K562 (cell line): ENCODE results near the gene GET4. TPM values are rescaled to one million over a fixed set of nuclear protein-coding genes. Genes with fewer than 3 reads are reported as not detected.

Experiments used
- ATAC-seq: fragments of 200-7000 bp; cut with Tn5 transposase; 3 replicates; pipeline ENCODE4 v1.9.1; 2020; ENCODE audit warnings: moderate library complexity
- BruUV-seq: library from RNA; stranded (reverse); fragments of 400-500 nt; replicated peaks from 2 replicates; lab custom pipeline; 2021; lab: Mats Ljungman, UMichigan
- CTCF ChIA-PET: fragments of 300-600 bp; formaldehyde crosslinking; extraction: SDS; loops from one replicate; lab custom pipeline; 2021; ENCODE audit warnings: low intra/inter-chr PET ratio; lab: Yijun Ruan, JAX
- POLR2A ChIA-PET: fragments of 300-600, 350-650 bp; sonication (Branson Sonifier 250); formaldehyde crosslinking; extraction: SDS; loops from one replicate; lab custom pipeline; 2021; ENCODE audit warnings: antibody characterized with exemption, inconsistent platforms; lab: Yijun Ruan, JAX
- DNase-seq, 4 experiments: peaks; one replicate each; pipeline versions ENCODE4 v3.0.0 to v3.0.0-alpha.2; 2011 to 2018; ENCODE audit warnings: low spot score in 3 of 4, mixed read lengths in 3 of 4; ENCODE audit errors: extremely low read depth in 1 of 4
- FAIRE-seq: peaks from 2 replicates; lab custom pipeline; 2011; peaks lifted over from hg19 to GRCh38; lab: Jason Lieb, UNC
- H2AFZ ChIP-seq: 2 replicates; pipeline ENCODE4 v1.6.0; 2011; ENCODE audit warnings: low read depth, low read length, control low read depth, inconsistent platforms
- H3K27ac ChIP-seq: fragments of 200-600 bp; 3 replicates; pipeline ENCODE4 v1.8.0; 2011; ENCODE audit warnings: low read depth, mild to moderate bottlenecking, control low read depth, inconsistent platforms, low read length, moderate library complexity, mixed read lengths; ENCODE audit errors: extremely low read depth
- H3K27me3 ChIP-seq, 2 experiments: fragments of 300-600 bp in 1 of 2; 2 replicates in 1 of 2; 3 replicates in 1 of 2; pipeline versions ENCODE4 v1.6.0 to v1.8.0; 2011; ENCODE audit warnings: inconsistent platforms in 2 of 2, low read length in 2 of 2, mild to moderate bottlenecking in 1 of 2, mixed read lengths in 1 of 2, moderate library complexity in 1 of 2; ENCODE audit not compliant: control insufficient read depth in 2 of 2, insufficient read depth in 2 of 2
- H3K36me3 ChIP-seq: fragments of 300-600 bp; 3 replicates; pipeline ENCODE4 v1.8.0; 2011; ENCODE audit warnings: mild to moderate bottlenecking, low read length, inconsistent platforms; ENCODE audit not compliant: control insufficient read depth, insufficient read depth
- H3K4me1 ChIP-seq, 2 experiments: fragments of 200-600 bp in 1 of 2; replicated peaks in 1 of 2; 2 replicates in 1 of 2; 3 replicates in 1 of 2; pipeline versions ENCODE4 v1.5.1 to v1.8.0; 2011; ENCODE audit warnings: inconsistent platforms in 2 of 2, low read length in 2 of 2, mild to moderate bottlenecking in 1 of 2, mixed read lengths in 1 of 2, moderate library complexity in 1 of 2; ENCODE audit not compliant: control insufficient read depth in 2 of 2, insufficient read depth in 2 of 2
- H3K4me2 ChIP-seq: 2 replicates; pipeline ENCODE4 v1.6.1; 2011; ENCODE audit warnings: low read length, control low read depth, inconsistent platforms, mixed read lengths; ENCODE audit not compliant: insufficient read depth
- H3K4me3 ChIP-seq: fragments of 200-600 bp; sonication (generic), shearing (Covaris generic); 2 replicates; pipeline ENCODE4 v1.5.1; 2016; ENCODE audit warnings: control low read depth, inconsistent platforms
- H3K79me2 ChIP-seq: fragments of 200-600 bp; 3 replicates; pipeline ENCODE4 v1.8.0; 2011; ENCODE audit warnings: low read length, inconsistent platforms; ENCODE audit not compliant: control insufficient read depth, insufficient read depth
- H3K9ac ChIP-seq, 2 experiments: 2 replicates each; pipeline versions ENCODE4 v1.6.0 to v1.6.1; 2011; ENCODE audit warnings: low read depth in 2 of 2, low read length in 2 of 2, control low read depth in 1 of 2, inconsistent platforms in 1 of 2, mild to moderate bottlenecking in 1 of 2, mixed read lengths in 1 of 2; ENCODE audit not compliant: insufficient read depth in 1 of 2
- H3K9me1 ChIP-seq: one replicate; pipeline ENCODE4 v1.6.0; 2011; ENCODE audit warnings: inconsistent platforms, mild to moderate bottlenecking, low read length, moderate library complexity; ENCODE audit not compliant: control insufficient read depth, insufficient read depth
- H3K9me3 ChIP-seq: replicated peaks from 2 replicates; pipeline ENCODE4 v1.5.1; 2011; ENCODE audit warnings: low read depth, low read length, inconsistent platforms; ENCODE audit not compliant: control insufficient read depth, insufficient read depth
- H4K20me1 ChIP-seq: replicated peaks from 2 replicates; pipeline ENCODE4 v1.6.1; 2011; ENCODE audit warnings: low read length, inconsistent platforms, mixed read lengths; ENCODE audit not compliant: control insufficient read depth, insufficient read depth
- BRD9 ChIP-seq: fragments of 450-650 bp; IDR thresholded peaks from 2 replicates; pipeline ENCODE4 v1.6.1; 2018; ENCODE audit warnings: low read depth; ENCODE audit not compliant: partially characterized antibody
- COPS2 ChIP-seq: fragments of 450-650 bp; conservative IDR thresholded peaks from 2 replicates; pipeline ENCODE4 v1.6.1; 2016; ENCODE audit warnings: mild to moderate bottlenecking, moderate library complexity
- HDAC6 ChIP-seq: IDR thresholded peaks from 2 replicates; pipeline ENCODE4 v1.6.1; 2012; ENCODE audit warnings: low read depth, mild to moderate bottlenecking, control low read depth, inconsistent platforms, low read length, moderate library complexity
- KAT8 ChIP-seq: fragments of 450-650 bp; IDR thresholded peaks from 2 replicates; pipeline ENCODE4 v1.6.1; 2016; ENCODE audit warnings: low read depth, mild to moderate bottlenecking
- ZNF224 ChIP-seq: sonication (generic); formaldehyde crosslinking; IDR thresholded peaks from 2 replicates; pipeline ENCODE4 v1.8.0; 2022; ENCODE audit warnings: mild to moderate bottlenecking, missing genetic modification reagents
- ZNF239 ChIP-seq: fragments of 250-450 bp; sonication (Bioruptor Pico); IDR thresholded peaks from 2 replicates; pipeline ENCODE4 v1.4.0; 2020; ENCODE audit warnings: mild to moderate bottlenecking
- ZNF57 ChIP-seq: fragments of 450-650 bp; formaldehyde crosslinking; IDR thresholded peaks from 2 replicates; pipeline ENCODE4 v1.4.0; 2020; ENCODE audit warnings: mild to moderate bottlenecking, moderate library complexity
- ZNF695 ChIP-seq: fragments of 450-650 bp; formaldehyde crosslinking; IDR thresholded peaks from 2 replicates; pipeline ENCODE4 v1.4.0; 2020; ENCODE audit warnings: mild to moderate bottlenecking, moderate library complexity
- WGBS: fragments of 100-300 bp; shearing (Covaris generic); methylation state at CpG from one replicate; pipeline ENCODE4 v1.1.6; 2016; ENCODE audit warnings: low coverage, mixed read lengths; ENCODE audit not compliant: insufficient coverage; ENCODE audit errors: missing lambda C conversion rate; 5-methylcytosine and 5-hydroxymethylcytosine counted together
- in situ Hi-C: fragments of 300-500 bp; cut with MboI; formaldehyde crosslinking; loops from 4 replicates; pipeline ENCODE4 v1.15.0; 2018; ENCODE audit warnings: inconsistent platforms, mixed read lengths
- intact Hi-C: fragments of 100-400 bp; cut with micrococcal nuclease; formaldehyde crosslinking; loops from 2 replicates; pipeline ENCODE4 v1.14.2; 2022
- polyA plus RNA-seq, 8 experiments: library from polyadenylated mRNA; depleted of rRNA in 4 of 8; stranded (reverse) in 5 of 8; unstranded in 3 of 8; fragments of >200 nt; fragmentation: Nextera tagmentation in 2 of 8; fragmentation: Illumina TruSeq in 1 of 8; extraction: Ambion mirVana in 2 of 8; extraction: Trizol in 1 of 8; gene quantifications; 2 replicates each; pipeline versions ENCODE4 v1.2.1 to v1.2.3, GENCODE V29; 2011 to 2014; ENCODE audit warnings: inconsistent platforms in 1 of 8, missing spikeins in 1 of 8
- total RNA-seq, 7 experiments: library from RNA; depleted of rRNA in 6 of 7; stranded (reverse); fragments of >200 nt in 6 of 7; fragmentation: Illumina TruSeq in 2 of 7; extraction: Trizol in 2 of 7; gene quantifications; 2 replicates each; pipeline versions ENCODE4 v1.2.1 to v1.2.3, GENCODE V29; 2011 to 2021; ENCODE audit warnings: low replicate concordance in 1 of 7
- TF ChIP-seq, protein P1 (sequence below): IDR thresholded peaks from 3 replicates; pipeline ENCODE4 v1.6.1; 2011; ENCODE audit warnings: borderline replicate concordance, mild to moderate bottlenecking, moderate library complexity; ENCODE audit not compliant: insufficient read length; ENCODE audit errors: extremely low read depth
- TF ChIP-seq, protein P2 (sequence below): fragments of 450-650 bp; IDR thresholded peaks from 2 replicates; pipeline ENCODE4 v1.6.1; 2016; ENCODE audit warnings: low read depth

GET4 gene
- total and polyA plus RNA-seq, 9 of the 15 experiments (the other 6 are each of a cell fraction or from before 2014, with no cell fraction given): 0.99 to 122 (median 40.4) TPM

DNA sequence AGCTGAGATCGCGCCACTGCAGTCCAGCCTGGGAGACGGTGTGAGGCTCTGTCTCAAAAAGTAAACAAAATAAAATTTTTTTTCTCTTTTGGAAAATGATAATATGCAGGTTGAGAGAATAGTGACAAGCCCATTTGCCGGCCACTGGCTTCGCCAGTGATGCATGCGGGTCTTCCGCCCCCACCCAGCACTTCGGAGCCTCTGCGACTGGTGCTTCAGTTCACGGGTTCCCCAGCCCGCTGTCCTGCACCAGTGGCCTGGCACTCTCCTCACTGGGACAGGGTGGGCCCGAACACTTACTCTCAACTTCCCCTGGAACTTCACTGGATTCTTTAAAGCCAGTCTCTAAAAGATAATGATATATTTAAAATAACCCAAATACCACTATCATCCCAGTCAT lies 41.3 kb upstream of the GET4 start:
- H3K36me3 ChIP-seq: peaks cover 53% of the 10 kb centered on the region; the same call in 2 of the 3 replicates
- no TSS peak for BruUV-seq
- 0 out of 4 replicates have a peak overlapping the region, but pooled peaks of 1 of the 2 experiments have one; percentile 57 for H3K9ac ChIP-seq
- H3K9me3 ChIP-seq: no peaks in the 10 kb centered on the region
- no peak overlapping the region for H3K4me2 ChIP-seq
- in situ Hi-C loops: no loop called here
- peaks cover 36% of the 10 kb centered on the region; the same call in 1 of the 2 replicates for H4K20me1 ChIP-seq
- H3K4me3 ChIP-seq: no peak overlapping the region
- no peak for ATAC-seq
- WGBS: 98% methylated on average over 12 of the region's 12 CpGs
- POLR2A ChIA-PET: no interaction called here
- FAIRE-seq: no peak
- H2AFZ ChIP-seq: no peak overlapping the region
- no peaks in the 10 kb centered on the region for H3K27me3 ChIP-seq
- no peak for DNase-seq
- H3K9me1 ChIP-seq: peaks cover 21% of the 10 kb centered on the region
- CTCF ChIA-PET: no interaction called here
- H3K4me1 ChIP-seq: peaks cover 22 to 42% of the 10 kb centered on the region in 2 experiments
- intact Hi-C loops: no loop called here
- H3K27ac ChIP-seq: no peak overlapping the region
- H3K79me2 ChIP-seq: peaks cover 79% of the 10 kb centered on the region
- TF ChIP-seq COPS2 (no peak), ZNF239 (CRISPR knock-in tag) (no peak), HDAC6 (no peak), BRD9 (no peak), ZNF57 (CRISPR knock-in tag) (no peak), ZNF695 (CRISPR knock-in tag) (no peak), KAT8 (no peak), ZNF224 (CRISPR knock-in tag) (no peak)
- TF ChIP-seq, protein P1, sequence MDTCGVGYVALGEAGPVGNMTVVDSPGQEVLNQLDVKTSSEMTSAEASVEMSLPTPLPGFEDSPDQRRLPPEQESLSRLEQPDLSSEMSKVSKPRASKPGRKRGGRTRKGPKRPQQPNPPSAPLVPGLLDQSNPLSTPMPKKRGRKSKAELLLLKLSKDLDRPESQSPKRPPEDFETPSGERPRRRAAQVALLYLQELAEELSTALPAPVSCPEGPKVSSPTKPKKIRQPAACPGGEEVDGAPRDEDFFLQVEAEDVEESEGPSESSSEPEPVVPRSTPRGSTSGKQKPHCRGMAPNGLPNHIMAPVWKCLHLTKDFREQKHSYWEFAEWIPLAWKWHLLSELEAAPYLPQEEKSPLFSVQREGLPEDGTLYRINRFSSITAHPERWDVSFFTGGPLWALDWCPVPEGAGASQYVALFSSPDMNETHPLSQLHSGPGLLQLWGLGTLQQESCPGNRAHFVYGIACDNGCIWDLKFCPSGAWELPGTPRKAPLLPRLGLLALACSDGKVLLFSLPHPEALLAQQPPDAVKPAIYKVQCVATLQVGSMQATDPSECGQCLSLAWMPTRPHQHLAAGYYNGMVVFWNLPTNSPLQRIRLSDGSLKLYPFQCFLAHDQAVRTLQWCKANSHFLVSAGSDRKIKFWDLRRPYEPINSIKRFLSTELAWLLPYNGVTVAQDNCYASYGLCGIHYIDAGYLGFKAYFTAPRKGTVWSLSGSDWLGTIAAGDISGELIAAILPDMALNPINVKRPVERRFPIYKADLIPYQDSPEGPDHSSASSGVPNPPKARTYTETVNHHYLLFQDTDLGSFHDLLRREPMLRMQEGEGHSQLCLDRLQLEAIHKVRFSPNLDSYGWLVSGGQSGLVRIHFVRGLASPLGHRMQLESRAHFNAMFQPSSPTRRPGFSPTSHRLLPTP: no peak
- TF ChIP-seq, protein P2, sequence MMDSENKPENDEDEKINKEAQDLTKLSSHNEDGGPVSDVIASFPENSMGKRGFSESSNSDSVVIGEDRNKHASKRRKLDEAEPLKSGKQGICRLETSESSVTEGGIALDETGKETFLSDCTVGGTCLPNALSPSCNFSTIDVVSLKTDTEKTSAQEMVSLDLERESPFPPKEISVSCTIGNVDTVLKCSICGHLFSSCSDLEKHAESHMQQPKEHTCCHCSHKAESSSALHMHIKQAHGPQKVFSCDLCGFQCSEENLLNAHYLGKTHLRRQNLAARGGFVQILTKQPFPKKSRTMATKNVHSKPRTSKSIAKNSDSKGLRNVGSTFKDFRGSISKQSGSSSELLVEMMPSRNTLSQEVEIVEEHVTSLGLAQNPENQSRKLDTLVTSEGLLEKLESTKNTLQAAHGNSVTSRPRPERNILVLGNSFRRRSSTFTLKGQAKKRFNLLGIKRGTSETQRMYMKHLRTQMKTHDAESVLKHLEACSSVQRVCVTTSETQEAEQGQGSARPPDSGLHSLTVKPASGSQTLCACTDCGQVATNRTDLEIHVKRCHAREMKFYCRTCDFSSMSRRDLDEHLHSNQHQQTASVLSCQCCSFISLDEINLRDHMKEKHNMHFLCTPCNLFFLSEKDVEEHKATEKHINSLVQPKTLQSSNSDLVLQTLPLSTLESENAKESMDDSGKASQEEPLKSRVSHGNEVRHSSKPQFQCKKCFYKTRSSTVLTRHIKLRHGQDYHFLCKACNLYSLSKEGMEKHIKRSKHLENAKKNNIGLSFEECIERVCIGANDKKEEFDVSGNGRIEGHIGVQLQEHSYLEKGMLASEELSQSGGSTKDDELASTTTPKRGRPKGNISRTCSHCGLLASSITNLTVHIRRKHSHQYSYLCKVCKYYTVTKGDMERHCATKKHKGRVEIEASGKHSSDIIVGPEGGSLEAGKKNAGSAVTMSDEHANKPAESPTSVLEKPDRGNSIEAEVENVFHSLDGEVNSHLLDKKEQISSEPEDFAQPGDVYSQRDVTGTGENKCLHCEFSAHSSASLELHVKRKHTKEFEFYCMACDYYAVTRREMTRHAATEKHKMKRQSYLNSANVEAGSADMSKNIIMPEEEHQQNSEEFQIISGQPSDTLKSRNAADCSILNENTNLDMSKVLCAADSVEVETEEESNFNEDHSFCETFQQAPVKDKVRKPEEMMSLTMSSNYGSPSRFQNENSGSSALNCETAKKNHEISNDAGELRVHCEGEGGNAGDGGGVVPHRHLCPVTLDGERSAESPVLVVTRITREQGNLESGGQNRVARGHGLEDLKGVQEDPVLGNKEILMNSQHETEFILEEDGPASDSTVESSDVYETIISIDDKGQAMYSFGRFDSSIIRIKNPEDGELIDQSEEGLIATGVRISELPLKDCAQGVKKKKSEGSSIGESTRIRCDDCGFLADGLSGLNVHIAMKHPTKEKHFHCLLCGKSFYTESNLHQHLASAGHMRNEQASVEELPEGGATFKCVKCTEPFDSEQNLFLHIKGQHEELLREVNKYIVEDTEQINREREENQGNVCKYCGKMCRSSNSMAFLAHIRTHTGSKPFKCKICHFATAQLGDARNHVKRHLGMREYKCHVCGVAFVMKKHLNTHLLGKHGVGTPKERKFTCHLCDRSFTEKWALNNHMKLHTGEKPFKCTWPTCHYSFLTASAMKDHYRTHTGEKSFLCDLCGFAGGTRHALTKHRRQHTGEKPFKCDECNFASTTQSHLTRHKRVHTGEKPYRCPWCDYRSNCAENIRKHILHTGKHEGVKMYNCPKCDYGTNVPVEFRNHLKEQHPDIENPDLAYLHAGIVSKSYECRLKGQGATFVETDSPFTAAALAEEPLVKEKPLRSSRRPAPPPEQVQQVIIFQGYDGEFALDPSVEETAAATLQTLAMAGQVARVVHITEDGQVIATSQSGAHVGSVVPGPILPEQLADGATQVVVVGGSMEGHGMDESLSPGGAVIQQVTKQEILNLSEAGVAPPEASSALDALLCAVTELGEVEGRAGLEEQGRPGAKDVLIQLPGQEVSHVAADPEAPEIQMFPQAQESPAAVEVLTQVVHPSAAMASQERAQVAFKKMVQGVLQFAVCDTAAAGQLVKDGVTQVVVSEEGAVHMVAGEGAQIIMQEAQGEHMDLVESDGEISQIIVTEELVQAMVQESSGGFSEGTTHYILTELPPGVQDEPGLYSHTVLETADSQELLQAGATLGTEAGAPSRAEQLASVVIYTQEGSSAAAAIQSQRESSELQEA: no peak
